Iris pigment epithelial cell (primary cell): ENCODE data around the gene ELOB.
A peak's percentile ranks its signal among the peaks of the same experiment; 100 is the strongest.

Source experiments
- DNase-seq: peaks from one replicate; pipeline ENCODE4 v3.0.0-alpha.2; 2011; ENCODE audit warnings: low read depth

ELOB gene

DNA sequence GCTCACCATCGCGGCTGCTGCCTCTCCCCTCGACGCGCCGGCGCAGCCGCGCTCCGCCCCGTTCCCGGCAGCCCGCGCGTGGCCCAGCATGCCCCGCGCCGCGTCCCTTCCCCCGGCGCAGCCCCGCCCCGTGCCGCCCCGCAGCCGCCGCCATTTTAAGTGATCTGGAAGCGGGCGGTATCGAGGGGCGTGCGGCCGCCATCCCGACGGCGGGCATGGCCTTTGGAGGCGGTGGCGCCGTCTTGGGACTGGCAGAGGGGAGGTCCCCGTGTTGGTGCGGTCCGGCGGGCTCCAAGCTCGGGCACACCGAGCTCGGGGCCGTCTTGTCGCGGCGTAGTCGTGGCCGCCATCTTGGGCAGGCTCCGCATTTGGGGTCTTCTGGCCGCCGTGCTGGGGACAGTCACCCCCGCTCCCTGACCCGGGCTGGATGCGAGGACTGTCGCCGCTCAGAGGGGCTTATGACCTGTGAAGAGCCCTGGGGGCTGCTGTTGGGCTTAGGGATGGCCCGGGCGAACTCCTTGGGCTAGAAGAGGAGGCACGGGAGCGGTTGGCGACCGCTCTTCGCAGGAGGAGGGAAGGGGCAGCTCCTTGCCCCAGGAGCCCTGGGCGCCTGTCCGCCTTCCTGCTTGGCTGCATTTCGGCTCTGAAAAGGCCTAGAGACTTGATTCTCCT is at the start of gene ELOB:
TSS of gene ELOB (minus strand) at position 50 of the 672 bp plus-strand sequence. CDS start at position 9, 41 bp downstream.
- DNase-seq = peak; percentile 81

GRCh38 chr16:2825906-2826305 is 48.8 kb upstream of the ELOB start:
- no peak for DNase-seq

DNA sequence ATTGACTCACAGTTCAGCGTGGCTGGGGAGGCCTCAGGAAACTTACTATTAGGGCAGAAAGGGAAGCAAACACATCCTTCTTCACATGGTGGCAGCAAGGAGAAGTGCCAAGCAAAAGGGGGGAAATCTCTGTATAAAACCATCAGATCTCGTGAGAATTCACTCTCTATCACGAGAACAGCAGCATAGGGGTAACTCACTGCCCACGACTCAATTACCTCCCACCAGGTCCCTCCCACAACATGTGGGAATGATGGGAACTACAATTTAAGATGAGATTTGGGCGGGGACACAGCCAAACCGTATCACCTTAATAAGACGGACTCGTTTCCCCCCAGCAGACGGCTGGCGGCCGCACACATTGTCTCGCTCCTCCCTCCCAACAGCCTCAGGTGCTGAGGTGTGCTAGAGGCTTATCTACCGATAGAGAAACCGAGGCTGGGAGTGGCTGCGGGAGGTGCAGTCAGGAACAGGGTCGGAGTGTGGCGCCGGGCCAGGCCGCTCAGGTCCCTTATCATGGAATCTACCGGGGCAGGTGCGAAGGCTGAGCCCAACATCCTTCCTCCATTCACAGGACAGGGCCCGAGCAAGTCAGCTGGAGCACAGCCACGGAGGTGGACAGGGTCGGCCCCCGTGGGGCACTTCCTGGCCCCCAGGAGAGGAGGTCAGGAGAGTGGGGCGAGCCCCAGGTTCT is 48.1 kb upstream of the ELOB start:
- no peak for DNase-seq

DNA sequence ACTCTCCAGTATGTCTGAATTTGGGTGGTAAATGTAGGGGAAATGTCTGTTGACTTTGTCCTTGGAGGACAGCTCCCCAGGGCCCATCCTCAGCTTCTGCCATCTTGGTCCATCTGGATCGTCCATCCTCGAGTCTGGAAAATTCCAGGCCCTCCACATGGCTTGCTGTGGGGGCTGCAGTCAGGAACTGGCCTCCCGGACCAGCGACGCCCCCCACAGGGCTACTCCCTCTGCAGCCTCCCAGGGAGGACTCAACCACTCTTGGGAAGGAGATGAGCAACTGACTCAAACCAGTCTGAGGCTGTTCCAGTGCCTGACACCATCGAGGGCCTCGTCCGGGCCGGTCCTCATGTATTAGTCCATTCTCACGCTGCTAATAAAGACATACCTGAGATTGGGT is 47.5 kb upstream of the ELOB start:
- no peak for DNase-seq

DNA sequence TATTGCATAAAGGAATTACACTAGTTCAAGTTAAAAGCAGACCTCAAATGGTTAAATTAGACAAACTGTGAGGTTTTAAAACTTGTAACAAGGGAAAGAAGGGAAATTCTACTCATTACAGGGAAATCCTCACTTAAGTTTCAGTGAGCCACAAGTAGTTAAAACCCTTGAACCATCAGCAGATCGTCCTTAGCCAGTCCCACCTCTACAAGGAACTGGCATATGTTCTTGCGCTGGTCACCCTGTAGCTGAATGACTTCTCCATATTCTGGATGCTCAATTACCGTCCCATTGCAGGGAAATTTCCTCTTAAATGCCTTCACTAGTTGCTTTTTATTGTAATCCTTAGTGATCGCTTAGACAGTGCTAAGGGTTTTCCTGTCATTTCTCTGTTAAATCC is 45.4 kb upstream of the ELOB start:
- DNase-seq = no peak

DNA sequence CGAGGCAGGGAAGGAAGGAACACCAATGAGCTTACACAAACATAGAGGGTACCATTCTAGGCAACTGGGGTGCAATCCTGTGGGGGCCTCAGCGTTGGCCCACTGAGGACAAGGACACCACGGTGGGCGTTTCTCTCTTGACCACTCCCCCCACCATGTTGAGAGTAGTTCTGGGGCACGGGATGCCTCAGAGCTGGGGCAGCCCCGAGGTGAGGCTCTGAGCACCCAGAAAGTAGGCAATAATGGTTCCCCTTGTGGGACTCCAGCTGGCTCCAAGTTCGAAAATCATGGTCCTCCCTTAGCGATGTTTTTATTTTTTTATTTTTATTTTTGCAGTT is 45.0 kb upstream of the ELOB start:
- DNase-seq = no peak

- no peak for DNase-seq
Observed at GRCh38 chr16:2821487-2822157, 44.5 kb upstream of the ELOB start.

DNA sequence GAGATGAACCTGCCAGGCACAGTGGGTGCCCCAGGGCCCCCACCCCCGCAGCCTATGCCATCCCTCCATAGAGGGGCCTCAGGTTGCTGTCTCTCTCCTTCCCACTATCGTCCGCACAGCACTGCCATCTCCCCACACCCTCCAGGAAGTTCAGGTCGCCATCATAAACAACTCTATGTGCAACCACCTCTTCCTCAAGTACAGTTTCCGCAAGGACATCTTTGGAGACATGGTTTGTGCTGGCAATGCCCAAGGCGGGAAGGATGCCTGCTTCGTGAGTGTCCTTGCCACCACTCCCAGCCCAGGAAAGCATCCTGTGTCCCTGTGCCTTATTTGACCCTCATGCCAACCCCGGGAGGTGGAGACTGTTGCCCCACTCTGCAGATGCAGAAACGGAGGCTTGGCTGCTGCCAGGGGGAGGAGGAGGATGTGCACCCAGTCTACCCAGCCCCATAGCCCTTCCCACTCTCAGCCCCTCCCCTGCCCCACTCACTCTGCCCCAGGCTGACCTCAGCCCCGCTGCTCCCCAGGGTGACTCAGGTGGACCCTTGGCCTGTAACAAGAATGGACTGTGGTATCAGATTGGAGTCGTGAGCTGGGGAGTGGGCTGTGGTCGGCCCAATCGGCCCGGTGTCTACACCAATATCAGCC is 43.9 kb upstream of the ELOB start:
- DNase-seq = no peak

DNA sequence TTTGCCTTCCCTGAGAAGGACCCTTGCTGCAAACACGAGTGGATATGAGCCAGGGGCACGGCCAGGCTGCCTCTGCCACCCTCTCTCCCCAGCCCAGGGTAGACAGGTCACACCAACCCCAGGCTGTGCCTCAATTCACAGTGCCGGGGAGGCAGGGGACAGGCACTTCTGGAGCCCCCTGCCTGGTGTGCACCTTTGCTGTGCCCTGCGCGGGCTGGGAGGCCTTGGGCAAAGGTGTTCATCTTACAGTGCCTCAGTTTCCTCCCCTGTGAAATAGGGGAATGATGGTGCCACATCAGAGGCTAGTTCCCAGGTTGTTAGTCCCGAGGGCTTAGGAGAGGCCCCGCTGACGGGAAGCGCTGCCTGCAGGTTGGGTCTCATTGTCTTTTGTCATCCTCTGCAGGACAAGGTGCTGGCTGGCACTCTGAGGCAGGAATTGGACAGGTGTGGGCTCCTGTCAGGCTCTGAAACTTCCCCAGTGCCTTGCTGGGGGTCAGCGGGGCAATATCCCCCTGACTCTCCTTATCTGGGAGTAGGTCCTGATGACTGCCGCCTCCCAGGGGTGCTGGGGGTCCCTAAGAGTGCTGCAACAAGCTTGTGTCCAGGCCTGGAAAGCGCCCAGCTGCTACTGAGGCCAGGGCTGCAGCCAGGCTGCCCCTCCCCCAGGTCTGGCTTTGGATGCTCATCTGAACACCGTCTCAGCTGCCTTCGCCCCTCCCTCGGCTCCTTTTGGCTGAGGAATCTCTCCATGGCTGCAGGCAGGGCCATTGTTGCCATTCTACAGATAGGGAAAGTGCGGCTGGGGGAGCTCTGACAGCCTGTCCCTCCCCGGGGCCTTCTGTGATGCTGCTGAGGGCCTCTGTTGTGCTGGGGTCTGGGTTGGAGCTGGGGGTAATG is 43.1 kb upstream of the ELOB start:
- no peak for DNase-seq

GRCh38 chr16:2819179-2819938 is 42.3 kb upstream of the ELOB start:
- no peak for DNase-seq

DNA sequence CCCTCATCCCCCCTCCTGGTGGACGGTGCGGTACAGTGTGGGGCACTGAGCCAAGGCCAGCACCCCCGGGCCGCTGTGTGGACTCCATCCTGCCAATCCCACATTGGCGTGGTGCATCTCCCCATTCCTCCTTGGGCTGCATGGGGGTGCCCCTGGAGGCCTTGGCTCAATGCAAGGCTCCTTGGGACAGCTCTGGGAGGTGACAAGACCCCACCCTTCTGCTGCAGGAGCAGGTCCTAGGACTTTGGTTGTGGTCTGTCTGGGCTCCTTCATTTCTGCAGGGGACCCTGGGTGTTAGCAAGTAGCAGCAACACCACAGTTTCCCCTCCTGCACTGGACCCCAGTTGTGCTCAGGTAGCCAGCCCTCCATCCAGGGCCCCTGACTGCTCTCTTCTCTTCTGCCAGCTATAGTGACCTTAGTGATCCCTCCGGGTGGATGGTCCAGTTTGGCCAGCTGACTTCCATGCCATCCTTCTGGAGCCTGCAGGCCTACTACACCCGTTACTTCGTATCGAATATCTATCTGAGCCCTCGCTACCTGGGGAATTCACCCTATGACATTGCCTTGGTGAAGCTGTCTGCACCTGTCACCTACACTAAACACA is 41.3 kb upstream of the ELOB start:
- no peak for DNase-seq

- no peak for DNase-seq
Observed at GRCh38 chr16:2817340-2818271, 40.5 kb upstream of the ELOB start.

DNA sequence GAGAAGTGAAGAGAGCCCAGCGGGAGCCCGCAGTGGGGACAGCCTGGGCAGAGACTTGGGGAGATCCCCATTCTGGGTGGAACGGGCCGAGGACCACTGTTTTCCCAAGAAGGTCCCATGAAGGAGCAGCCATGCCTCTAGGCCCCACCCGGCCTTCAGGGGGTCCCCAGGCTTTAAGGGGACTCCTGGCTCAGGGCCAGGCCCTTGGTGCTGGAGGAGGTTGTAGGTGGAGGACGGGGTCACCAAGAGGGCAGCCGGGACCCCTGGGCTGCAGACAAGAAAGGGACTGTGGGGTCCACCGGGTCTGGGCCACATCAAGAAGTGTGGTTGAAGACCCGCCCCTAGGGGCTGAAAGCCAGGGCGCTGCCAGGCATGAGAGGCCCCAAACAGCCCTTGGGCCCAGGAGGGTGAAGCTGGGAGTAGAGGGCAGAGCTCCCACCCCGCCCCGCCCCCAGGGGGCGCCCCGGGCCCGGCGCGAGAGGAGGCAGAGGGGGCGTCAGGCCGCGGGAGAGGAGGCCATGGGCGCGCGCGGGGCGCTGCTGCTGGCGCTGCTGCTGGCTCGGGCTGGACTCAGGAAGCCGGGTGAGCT is 39.8 kb upstream of the ELOB start, which contains the start of gene PRSS21:
TSS of gene PRSS21 (plus strand) at position 487 of the 589 bp plus-strand sequence. CDS start at position 519, 32 bp downstream.
- DNase-seq = no peak

DNA sequence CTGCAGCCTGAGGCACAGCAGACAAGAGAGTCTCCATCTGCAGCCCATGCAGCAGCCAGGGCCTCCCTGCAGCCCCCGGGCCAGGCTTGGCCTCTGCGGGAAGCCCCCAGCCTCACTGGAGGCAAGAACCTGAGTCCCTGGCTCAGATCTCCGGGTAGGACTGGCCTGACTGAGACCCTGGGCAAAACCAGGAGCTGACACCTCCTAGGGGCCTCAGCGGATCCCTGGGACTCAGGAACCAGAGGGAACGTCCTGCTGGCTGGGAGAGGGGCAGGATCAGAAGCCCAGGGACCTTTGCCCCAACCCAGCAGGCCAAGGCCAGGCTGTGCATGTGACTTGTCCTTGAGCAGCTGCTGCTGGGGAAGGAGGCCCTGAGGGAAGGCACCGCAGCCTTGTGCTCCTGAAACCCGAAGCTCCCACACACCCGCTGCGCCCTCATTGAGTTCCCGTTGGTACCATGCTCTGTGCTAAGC is 38.3 kb upstream of the ELOB start:
- no peak for DNase-seq

DNA sequence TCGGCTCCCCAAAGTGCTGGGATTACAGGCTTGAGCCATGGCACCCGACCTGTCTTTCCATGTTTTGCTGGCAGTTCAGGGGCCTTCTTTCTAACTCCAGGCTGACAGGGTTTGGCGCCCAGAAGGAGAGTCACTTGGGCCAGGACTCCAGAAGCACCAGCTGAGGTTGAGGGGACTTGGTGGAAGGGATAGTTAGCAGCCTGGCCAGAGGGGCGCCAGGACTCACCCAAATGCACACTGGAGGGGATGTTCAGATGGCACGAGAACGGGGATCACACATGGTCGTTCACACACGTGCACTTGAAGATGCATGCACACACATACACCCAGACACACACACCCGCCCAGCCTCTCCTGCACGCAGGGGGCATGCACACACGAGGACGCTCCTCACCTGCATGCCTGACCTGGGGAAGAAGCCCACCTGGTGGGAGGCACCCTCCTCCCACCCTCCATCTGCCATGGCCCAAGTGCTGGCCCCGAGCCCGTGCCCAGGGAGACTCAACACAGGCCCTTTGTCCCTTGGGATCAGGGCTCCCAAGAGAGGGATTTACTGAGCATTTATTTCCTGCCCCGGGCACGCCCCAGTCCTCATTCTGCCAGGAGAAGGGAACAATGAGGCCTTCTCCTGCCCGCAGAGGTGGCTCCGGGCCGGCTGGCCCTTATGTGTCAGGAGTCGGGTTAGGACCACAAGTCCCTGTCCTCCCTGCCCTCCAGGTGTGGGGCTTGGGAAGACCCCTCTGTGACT is 37.6 kb upstream of the ELOB start:
- DNase-seq = no peak

GRCh38 chr16:2813771-2814221 is 36.7 kb upstream of the ELOB start:
- DNase-seq = no peak

GRCh38 chr16:2811703-2812471 is 34.8 kb upstream of the ELOB start:
- DNase-seq = no peak
